KMS-11 (cell line): ENCODE data around the gene NACAD.

Experiments
- H2AFZ ChIP-seq: fragments of 200-600 bp; sonication (generic); 2 replicates; pipeline ENCODE4 v1.6.1; 2016; ENCODE audit warnings: antibody characterized with exemption, mixed run types, low read depth
- H3K27ac ChIP-seq: fragments of 200-600 bp; sonication (generic); 2 replicates; pipeline ENCODE4 v1.6.1; 2016; ENCODE audit warnings: mild to moderate bottlenecking, mixed run types
- H3K27me3 ChIP-seq: fragments of 200-600 bp; sonication (generic); 2 replicates; pipeline ENCODE4 v1.6.1; 2017; ENCODE audit warnings: mild to moderate bottlenecking, low read depth, mixed run types, moderate library complexity; ENCODE audit not compliant: insufficient read depth
- H3K36me3 ChIP-seq: fragments of 200-600 bp; sonication (generic); 2 replicates; pipeline ENCODE4 v1.6.1; 2017; ENCODE audit warnings: mild to moderate bottlenecking, mixed run types; ENCODE audit not compliant: insufficient read depth
- H3K4me1 ChIP-seq: fragments of 200-600 bp; sonication (generic); 2 replicates; pipeline ENCODE4 v1.6.1; 2016; ENCODE audit warnings: mild to moderate bottlenecking, low read depth, mixed run types; ENCODE audit not compliant: poor library complexity, severe bottlenecking
- H3K4me2 ChIP-seq: fragments of 200-600 bp; sonication (generic); 2 replicates; pipeline ENCODE4 v1.7.0; 2016; ENCODE audit warnings: mild to moderate bottlenecking, mixed run types
- H3K4me3 ChIP-seq: fragments of 200-600 bp; sonication (generic); IDR thresholded peaks from 2 replicates; pipeline ENCODE4 v1.6.1; 2017; ENCODE audit warnings: low read depth, low read length, mixed read lengths; ENCODE audit not compliant: insufficient read depth
- H3K79me2 ChIP-seq: fragments of 200-600 bp; sonication (generic); 2 replicates; pipeline ENCODE4 v1.6.1; 2016; ENCODE audit warnings: low read depth, mixed run types; ENCODE audit not compliant: insufficient read depth
- H3K9ac ChIP-seq: fragments of 200-600 bp; sonication (generic); 2 replicates; pipeline ENCODE4 v1.6.1; 2016; ENCODE audit warnings: mild to moderate bottlenecking, mixed run types
- H4K20me1 ChIP-seq: fragments of 200-600 bp; sonication (generic); 2 replicates; pipeline ENCODE4 v1.6.1; 2016; ENCODE audit warnings: mild to moderate bottlenecking, mixed run types; ENCODE audit not compliant: insufficient read depth
- TF ChIP-seq, protein P1 (sequence below): fragments of 200-600 bp; sonication (generic); conservative IDR thresholded peaks from 2 replicates; pipeline ENCODE4 v1.6.1; 2017; ENCODE audit warnings: low read depth, mild to moderate bottlenecking, antibody characterized with exemption, low read length, moderate library complexity, mixed read lengths

NACAD gene

GRCh38 chr7:45053941-45054340 is 34.8 kb downstream of the NACAD start:
- no peak overlapping the region for H3K9ac ChIP-seq
- no peak overlapping the region for H2AFZ ChIP-seq
- H3K27ac ChIP-seq: no peak overlapping the region
- TF ChIP-seq, protein P1, sequence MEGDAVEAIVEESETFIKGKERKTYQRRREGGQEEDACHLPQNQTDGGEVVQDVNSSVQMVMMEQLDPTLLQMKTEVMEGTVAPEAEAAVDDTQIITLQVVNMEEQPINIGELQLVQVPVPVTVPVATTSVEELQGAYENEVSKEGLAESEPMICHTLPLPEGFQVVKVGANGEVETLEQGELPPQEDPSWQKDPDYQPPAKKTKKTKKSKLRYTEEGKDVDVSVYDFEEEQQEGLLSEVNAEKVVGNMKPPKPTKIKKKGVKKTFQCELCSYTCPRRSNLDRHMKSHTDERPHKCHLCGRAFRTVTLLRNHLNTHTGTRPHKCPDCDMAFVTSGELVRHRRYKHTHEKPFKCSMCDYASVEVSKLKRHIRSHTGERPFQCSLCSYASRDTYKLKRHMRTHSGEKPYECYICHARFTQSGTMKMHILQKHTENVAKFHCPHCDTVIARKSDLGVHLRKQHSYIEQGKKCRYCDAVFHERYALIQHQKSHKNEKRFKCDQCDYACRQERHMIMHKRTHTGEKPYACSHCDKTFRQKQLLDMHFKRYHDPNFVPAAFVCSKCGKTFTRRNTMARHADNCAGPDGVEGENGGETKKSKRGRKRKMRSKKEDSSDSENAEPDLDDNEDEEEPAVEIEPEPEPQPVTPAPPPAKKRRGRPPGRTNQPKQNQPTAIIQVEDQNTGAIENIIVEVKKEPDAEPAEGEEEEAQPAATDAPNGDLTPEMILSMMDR: no peak
- no peak overlapping the region for H3K4me2 ChIP-seq
- peaks cover 10% of the 10 kb centered on the region for H3K4me1 ChIP-seq
- H4K20me1 ChIP-seq: no peaks in the 10 kb centered on the region; the same call in none of the 2 replicates
- H3K36me3 ChIP-seq: no peaks in the 10 kb centered on the region
- peaks cover 48% of the 10 kb centered on the region for H3K79me2 ChIP-seq
- H3K27me3 ChIP-seq: no peaks in the 10 kb centered on the region
- H3K4me3 ChIP-seq: no peak overlapping the region

DNA sequence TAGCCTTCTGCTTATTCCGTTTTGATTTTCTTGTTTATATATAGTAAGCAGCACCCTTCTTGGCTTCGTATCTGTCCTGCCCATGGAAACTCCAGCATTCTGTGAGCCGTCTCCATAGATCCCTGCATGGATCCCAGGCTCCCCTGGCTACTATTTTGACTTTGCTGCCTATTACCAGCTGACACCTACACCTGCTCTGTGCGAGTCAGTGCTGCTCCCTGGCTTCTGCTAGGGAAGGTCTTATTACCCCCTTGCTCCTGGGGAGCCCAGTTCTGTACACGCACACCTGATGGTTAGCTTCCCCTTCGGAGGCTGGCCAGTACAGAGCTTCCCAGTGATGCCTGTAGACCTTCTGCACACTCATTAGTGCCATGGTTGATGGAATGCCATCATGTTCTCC is 35.4 kb downstream of the NACAD start:
- Histone ChIP-seq H3K4me3 (no peak overlapping the region), H3K4me2 (no peak overlapping the region), H3K9ac (no peak overlapping the region), H2AFZ (no peak overlapping the region), H3K27ac (no peak overlapping the region), H3K27me3 (no peaks in the 10 kb centered on the region), H3K36me3 (no peaks in the 10 kb centered on the region), H4K20me1 (no peaks in the 10 kb centered on the region; the same call in none of the 2 replicates), H3K4me1 (peaks cover 5% of the 10 kb centered on the region), H3K79me2 (peaks cover 45% of the 10 kb centered on the region)
- TF ChIP-seq, protein P1: no peak

- H3K4me1 ChIP-seq: no peaks in the 10 kb centered on the region
- no peak overlapping the region for H3K9ac ChIP-seq
- H3K27ac ChIP-seq: no peak overlapping the region
- TF ChIP-seq, protein P1: no peak
- peaks cover 32% of the 10 kb centered on the region for H3K79me2 ChIP-seq
- H3K4me2 ChIP-seq: no peak overlapping the region
- no peaks in the 10 kb centered on the region for H3K36me3 ChIP-seq
- H2AFZ ChIP-seq: no peak overlapping the region
- no peaks in the 10 kb centered on the region for H3K27me3 ChIP-seq
- H3K4me3 ChIP-seq: no peak overlapping the region
- no peaks in the 10 kb centered on the region; the same call in none of the 2 replicates for H4K20me1 ChIP-seq
Measured at GRCh38 chr7:45052011-45052410, 36.8 kb downstream of the NACAD start.

DNA sequence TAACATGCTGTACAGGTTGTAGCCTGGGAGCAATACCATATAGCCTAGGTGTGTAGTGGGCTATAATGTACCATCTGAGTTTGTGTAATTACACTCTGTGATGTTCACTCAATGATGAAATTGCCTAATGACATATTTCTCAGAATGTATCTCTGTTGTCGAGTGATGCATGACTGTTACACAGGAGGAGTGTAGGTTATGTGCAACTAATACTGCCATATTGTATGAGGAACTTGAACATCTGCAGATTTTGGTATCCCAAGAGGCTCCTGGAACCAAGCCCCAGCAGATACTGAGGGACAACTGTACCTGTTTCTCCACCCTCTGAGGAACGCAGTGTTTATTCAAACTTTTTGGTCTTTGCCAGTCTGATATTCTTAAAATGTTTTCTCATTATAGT is 38.6 kb downstream of the NACAD start:
- H3K9ac ChIP-seq: no peak overlapping the region
- TF ChIP-seq, protein P1: no peak
- H4K20me1 ChIP-seq: no peaks in the 10 kb centered on the region; the same call in none of the 2 replicates
- no peak overlapping the region for H3K27ac ChIP-seq
- H3K27me3 ChIP-seq: no peaks in the 10 kb centered on the region
- peaks cover 17% of the 10 kb centered on the region; the same call in 1 of the 2 replicates for H3K79me2 ChIP-seq
- no peaks in the 10 kb centered on the region for H3K36me3 ChIP-seq
- H3K4me3 ChIP-seq: no peak overlapping the region
- no peaks in the 10 kb centered on the region for H3K4me1 ChIP-seq
- H2AFZ ChIP-seq: no peak overlapping the region
- no peak overlapping the region for H3K4me2 ChIP-seq
